Measurements from ENCODE around the gene PDE3A.
"Not testable (repeated sequence)": the region's sequence is repeated elsewhere in the genome, so short reads cannot be mapped to it uniquely, and the experiment has no call there.

Gene PDE3A

DNA sequence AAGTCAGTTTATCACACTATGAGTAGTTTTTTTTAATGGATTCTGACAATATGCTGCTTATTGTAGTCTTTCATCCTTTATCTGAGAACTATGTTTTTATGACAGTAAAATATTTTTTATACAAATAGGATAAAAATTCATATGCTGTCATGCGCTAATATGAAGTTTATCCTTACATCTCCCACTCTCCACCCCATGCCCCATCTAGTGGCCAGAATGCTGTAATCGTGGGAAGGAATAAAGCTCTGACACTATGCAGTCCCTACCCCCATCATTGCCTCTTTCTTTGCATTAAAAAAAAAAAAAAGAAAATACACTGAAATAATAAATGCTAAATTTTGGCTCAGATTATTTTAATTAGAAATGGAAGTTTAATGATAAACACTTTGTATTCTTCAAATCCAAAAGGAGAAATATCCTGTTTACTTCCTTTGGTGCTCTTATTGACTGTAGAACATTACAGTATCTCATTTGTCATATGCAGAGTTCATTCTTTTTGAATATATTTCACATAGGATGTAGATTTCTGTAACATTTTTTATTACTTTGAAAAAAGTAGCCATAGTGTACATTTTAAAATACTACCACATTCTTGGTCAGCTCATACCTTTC, 180.9 kb downstream of the PDE3A start:
- no peak for DNase-seq (ENCODE audit: low read depth in 3 of 3)

DNA sequence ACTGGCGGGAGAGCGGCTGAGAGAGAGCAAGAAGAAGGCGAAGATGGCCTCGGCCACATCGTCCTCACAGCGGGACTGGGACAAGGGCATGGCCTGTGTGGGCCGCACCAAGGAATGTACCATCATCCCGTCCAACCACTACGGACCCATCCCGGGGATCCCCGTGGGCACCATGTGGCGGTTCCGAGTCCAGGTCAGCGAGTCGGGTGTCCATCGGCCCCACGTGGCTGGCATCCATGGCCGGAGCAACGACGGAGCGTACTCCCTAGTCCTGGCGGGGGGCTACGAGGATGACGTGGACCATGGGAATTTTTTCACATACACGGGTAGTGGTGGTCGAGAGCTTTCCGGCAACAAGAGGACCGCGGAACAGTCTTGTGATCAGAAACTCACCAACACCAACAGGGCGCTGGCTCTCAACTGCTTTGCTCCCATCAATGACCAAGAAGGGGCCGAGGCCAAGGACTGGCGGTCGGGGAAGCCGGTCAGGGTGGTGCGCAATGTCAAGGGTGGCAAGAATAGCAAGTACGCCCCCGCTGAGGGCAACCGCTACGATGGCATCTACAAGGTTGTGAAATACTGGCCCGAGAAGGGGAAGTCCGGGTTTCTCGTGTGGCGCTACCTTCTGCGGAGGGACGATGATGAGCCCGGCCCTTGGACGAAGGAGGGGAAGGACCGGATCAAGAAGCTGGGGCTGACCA, 183.6 kb downstream of the PDE3A start:
- DNase-seq (ENCODE audit: low read depth in 3 of 3), result not testable (repeated sequence)

DNA sequence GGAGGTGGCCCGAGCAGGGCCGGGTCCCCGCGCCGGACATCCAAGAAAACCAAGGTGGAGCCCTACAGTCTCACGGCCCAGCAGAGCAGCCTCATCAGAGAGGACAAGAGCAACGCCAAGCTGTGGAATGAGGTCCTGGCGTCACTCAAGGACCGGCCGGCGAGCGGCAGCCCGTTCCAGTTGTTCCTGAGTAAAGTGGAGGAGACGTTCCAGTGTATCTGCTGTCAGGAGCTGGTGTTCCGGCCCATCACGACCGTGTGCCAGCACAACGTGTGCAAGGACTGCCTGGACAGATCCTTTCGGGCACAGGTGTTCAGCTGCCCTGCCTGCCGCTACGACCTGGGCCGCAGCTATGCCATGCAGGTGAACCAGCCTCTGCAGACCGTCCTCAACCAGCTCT, 184.2 kb downstream of the PDE3A start:
- not testable (repeated sequence) for DNase-seq (ENCODE audit: low read depth in 3 of 3)

DNA sequence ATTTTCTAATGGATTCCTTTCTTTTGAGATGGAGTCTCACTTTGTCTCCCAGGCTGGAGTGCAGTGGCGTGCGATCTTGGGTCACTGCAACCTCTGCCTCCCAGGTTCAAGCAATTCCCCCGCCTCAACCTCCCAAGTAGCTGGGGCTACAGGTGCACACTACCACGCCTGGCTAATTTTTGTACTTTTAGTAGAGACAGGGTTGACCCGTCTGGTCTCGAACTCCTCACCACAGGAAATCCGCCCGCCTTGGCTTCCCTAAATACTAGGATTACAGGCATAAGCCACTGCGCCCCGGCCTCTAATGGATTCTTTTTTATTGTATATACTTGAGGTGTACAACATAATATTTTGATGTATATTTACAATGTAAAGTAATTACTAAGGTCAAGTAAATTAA, 186.7 kb downstream of the PDE3A start:
- DNase-seq (ENCODE audit: low read depth in 3 of 3), result no peak

DNA sequence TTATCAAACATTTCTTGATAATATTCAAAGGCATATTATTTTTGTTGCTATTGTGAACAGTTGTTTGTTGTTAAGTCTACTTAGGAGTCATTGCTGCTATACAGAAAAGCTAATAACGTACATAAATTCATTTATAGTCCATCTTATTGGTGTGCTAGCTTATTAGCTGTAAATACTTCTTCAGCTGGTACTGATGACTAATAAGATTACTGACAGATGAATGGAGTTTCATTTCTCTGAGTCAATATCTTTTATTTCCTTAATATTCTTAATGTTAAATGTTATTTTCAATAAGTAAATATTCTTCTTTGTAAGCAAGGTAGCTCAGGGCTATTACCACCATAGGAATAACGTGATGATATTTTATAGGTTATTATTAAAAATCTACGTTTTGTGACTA, 187.4 kb downstream of the PDE3A start:
- DNase-seq (ENCODE audit: low read depth in 3 of 3), result no peak

DNA sequence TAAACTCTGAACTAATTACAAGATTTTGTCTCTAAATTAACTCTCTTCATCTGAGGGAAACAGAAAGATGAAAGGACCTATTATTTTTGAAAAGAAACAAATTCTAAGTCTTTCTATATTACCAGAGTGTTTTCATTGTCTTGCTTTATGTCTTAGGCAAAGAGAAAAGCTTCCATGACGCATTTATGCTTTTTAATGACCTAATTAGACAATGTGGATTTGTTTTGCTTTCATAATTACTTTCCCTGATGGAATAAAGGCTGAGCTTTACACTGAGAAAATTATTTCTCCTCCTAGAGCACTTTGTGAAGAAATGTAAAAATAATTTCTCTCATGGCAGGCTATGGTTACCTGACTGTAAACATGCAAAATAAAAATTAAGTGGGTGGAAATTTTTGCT, 188.8 kb downstream of the PDE3A start:
- DNase-seq (ENCODE audit: low read depth in 3 of 3), result no peak

DNA sequence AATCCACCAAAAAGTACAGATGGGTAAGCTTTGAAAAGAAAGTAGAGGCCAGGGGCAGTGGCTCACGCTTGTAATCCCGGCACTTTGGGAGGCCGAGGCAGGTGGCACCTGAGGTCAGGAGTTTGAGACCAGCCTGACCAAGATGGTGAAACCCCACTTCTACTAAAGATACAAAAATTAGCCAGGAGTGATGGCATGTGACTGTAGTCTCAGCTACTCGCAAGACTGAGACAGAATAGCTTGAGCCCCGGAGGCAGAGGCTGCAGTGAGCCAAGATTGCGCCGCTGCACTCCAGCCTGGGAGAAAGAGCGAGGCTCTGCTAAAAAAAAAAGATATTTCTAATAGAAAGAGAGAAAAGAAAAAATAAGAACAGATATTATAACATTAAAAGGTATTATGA, 192.6 kb downstream of the PDE3A start:
- no peak for DNase-seq (ENCODE audit: low read depth in 3 of 3)

DNA sequence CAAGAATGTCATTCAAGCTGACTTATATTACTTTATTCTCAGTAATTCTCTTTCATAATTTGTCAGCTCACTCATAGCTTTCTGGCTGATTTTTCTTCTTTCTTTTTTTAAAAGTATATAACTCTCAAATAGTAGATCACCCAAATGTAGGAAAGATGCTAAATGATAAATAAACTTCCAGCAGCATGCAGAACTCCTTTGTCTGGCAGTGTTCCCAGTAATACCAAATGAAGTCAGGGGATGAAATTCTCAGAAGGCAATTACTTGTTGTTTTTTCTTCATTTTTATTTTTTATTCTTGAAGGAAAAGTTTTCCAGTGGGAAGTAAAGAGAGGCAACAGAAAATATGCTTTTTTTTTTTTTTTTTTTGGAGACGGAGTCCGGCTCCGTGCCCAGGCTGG, 193.5 kb downstream of the PDE3A start:
- no peak for DNase-seq (ENCODE audit: low read depth in 3 of 3)

DNA sequence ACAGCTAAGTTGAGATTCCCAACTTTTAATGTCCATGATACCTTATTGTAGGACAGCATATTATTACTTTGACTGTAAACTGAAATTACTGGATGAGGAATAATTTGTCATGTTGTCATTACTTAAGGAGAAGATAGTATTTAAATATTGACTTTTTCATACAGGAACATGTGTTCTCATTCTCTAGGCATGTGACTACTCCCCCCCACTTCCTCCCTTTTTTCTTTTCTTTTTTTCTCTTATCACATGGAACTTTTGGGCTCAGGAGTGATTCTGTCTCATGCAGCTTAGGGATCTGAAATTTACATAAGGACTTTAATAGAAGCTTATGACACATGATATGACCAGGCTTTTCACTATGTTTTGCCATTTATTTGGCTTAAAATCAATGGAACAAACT, 199.1 kb downstream of the PDE3A start:
- DNase-seq (ENCODE audit: low read depth in 3 of 3), result no peak

DNA sequence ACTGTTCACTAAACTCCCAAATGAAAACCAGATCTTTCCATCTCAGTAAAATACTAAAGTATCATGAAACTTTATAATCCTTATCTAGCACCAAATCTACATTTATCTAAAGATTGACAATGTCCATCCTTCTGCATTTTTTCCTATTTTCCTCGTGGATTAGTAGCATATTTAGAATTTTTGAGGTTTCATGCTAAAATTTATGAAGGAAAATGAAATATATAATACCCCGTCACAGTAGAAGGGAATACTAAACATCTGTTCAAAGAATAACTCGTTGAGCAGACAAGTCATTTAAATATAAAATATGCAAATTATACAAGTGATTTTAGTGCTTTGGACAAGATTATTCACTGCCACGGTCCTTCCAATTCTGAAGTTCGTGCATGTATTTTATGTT, 204.1 kb downstream of the PDE3A start:
- DNase-seq (ENCODE audit: low read depth in 3 of 3), result no peak

DNA sequence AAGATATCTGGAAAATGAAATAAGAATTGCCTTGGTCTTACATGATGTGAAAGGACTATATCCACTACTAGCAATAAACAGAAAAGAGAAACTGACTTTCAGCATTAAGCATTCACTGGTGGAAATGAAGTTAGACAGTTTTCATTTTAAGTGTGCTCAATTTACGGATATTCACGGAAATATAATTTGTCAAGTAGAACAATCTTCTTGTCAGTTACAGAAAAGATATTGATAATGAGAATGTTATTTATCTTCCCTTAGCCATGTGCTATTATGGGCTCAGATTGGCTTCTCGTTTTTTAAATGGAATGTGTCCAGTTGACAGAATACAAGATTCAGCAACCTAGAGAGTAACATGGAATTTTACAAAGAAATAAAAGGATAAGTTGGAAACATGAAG, 208.2 kb downstream of the PDE3A start:
- DNase-seq (ENCODE audit: low read depth in 3 of 3), result no peak

DNA sequence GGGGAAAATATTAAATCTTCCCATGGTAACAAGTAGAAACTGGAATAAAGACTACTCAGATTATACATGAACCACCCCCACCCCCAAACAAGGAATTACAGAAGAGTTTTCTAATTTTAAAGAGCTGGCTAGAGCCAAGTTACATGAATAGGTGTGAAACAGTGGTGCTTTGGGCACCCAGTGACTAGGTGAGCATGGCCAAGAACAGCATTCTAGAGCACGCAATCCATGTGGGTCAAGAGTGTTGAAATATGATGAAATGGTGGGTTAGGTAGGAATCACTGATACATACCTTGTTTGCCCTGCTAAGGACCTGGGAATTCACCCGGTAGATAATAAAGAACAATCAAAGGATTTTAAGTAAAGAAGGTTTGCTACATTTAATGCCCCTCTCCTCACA, 208.7 kb downstream of the PDE3A start:
- DNase-seq (ENCODE audit: low read depth in 3 of 3), result no peak

DNA sequence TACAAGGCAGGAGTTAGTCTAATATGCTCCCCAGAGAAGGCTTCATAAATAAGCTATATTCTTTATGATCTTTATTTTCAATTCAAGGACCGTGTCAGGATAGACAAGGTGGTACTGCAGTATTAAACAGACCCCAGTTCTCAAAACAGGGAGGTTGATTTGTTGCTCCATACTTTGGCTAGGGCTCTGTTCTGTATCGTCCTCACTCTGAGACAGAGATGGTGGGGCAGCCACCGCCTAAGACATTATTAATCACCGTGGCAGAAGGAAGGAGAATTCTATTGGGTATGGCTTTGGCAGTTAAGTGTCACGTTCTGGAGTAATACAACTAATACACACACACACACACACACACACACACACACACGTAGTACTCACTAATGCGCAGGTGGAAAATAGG, 209.8 kb downstream of the PDE3A start:
- no peak for DNase-seq (ENCODE audit: low read depth in 3 of 3)

DNA sequence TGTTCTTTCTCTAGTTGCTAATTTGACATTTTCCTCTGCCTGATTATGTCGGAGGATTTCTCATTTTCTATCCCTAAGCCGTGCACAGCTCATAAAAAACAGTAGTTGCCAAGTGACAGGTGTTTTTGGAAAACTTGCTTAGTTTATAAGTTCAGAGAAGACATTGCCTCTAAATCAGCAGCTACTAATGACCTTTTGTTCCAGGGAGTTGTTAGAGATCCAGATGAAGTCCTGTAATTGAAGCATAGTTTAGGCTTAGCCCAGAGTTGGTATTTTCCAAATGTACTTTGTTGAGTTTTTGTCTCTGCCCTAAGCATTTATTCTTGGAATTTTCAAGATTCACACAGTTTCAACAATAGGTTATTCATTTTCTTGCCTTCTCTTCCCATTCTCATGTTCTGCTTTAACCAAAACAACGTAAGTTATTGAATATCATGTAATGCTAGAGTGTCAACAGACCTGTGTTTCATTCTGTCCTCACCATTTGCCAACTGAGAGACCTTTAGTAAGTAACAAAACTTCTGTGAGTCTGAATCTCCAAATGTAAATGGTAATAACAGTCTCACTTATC, 216.8 kb downstream of the PDE3A start:
- DNase-seq (ENCODE audit: low read depth in 3 of 3), result no peak

DNA sequence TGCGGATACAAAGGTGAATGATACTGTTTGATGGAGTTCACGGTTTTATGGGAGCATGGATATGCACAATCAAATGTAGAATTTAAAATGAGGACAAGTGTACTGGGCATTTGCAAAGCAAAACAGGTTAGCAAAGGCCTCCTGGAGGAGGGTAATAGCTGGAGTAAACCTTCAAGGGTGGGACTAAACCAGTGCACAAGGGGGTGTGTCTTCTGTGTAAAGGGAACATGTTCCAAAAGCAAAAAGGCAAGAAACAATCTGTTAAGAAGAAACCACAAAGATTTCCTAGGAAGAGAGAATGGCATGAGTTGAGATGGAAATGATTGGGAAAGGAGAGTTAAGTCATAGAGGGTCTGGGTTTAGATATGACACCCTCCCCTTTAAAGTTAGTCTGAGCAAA, 217.6 kb downstream of the PDE3A start:
- no peak for DNase-seq (ENCODE audit: low read depth in 3 of 3)

DNA sequence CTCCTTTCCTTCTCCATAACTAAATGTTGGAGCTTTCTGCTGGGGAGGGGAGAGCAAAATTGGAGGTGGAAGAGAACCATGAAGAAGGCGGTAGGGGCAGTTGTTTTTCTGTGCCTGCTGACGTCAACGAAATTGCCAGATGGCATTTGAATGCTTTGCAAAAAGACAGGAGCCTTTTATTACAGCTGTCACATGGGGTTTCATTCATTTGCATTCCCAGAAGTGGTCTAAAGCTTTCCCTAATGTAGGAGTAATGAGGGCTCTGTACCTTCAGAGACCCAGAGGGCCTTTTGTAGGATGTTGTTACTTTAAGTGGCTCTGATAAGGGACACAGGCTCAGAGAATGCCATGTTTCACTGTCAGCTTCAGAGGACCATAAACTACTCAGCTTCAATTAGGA, 219.7 kb downstream of the PDE3A start:
- no peak for DNase-seq (ENCODE audit: low read depth in 3 of 3)

DNA sequence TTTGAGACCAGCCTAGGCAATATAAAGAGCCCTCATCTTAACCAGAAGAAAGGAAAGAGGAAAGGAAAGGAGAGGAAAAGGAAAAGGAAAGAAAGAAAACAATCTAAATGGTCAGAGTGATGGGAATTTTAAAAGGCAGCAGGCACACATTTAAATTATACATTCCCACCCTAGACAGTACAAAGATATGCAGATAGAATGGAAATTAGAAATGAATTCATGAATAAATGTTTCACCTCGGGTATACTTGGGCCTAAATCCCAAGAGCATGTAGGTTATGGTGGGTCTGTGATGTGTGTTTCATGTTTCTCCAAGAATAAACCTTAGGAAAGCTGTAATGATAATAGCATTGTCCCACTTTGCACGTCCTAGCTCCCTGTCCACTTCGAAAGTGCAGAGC, 222.2 kb downstream of the PDE3A start:
- no peak for DNase-seq (ENCODE audit: low read depth in 3 of 3)

DNA sequence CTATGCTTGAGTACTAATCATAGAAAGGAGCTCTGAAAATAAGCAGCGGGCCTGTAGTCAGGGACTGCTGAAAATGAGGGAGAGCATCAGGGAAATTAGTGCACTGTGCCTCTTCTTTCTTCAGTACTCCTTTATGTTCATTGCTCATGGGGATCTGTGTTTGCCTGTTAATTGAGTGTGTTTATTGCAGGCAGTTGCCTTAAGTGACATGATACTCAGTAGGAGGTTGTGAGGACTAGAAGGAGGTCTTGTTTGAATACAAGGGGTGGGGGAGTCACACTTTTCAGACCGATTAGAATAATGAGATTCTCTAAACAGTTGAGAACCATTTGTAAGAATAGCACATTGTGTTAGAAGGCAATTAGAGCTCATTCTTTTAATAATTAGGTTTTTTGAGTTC, 224.2 kb downstream of the PDE3A start:
- DNase-seq (ENCODE audit: low read depth in 3 of 3), result no peak

DNA sequence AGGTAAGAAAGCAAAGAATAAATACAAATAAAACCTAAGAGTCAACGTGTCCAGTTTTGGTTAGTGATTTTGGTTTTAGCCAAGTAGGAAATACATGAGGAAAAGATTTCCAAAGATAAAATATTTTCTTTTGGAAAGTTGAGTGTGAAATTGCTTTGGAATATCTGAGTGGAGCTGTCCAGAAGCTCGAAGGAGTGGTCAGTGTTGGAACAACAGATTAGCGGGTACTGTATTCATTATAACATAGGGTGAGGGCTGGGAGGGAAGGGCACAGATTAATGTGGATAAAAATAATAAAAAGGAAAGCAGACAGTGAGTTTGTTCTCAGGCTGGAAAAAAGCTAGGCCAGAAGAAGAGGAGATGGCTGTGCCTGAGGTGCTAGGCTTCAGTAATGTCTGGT, 225.3 kb downstream of the PDE3A start:
- no peak for DNase-seq (ENCODE audit: low read depth in 3 of 3)

DNA sequence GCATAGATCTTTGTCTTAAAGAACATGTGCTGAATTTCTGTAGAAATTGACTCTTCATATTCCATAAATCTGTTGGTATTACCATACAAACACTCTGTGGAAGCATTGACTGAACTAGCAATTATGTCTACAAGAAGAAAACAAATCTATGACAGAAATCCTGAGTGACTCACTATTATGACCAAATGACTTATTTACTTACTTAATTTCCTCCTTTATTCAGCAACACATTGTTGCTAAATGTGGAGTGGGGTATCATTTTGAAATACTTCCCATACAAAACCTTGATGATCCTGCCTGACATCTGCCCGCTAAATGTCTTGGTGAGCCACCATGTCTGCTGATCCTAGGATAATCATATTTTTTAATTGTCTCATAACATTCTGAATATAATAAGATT, 227.7 kb downstream of the PDE3A start:
- no peak for DNase-seq (ENCODE audit: low read depth in 3 of 3)

DNA sequence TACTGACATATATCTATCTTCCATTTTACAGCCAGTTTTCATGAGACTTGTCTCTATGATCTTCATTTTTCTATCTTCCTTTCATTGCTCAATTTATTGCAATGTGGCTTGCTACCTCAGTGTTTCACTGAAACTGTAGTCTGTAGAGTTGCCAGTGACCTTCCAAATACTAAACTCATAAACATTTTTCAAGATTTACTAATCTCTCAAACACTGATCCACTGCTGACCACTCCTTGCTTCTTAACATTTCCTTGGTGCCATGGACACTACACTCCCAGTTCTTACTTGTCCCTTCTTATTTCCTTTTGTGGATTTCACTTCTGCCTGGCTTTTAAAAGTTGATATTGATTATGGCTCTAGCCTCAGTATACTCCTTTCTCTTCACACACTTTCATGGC, 231.4 kb downstream of the PDE3A start:
- DNase-seq (ENCODE audit: low read depth in 3 of 3), result no peak

DNA sequence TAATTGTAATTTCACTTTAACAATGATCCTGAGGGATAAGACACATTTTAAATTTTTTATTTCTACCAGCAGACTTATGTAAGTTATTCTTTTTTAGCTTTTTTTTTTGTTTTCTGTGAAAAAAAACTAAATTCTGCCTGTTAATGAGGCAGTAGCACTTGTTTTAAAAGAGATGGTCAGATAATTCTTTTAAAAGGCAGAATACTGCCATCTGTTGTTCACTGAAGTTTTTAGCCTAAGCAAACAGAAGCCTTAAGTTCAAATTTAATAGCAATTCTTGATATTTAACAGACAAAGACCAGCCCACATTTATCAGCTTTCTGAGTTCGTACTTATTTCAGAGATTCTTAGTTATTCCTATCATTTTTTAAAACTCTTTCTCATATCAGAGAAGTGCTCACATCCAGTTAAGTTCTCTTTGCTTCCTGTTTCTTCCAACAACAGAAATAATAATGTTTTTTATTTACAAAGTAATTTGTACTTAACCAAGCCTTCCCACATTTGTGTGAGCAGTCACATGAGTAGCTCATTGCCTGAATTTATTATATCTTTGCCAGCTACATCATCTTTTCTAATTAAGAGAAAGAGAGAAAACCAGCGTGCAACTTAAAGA, 233.4 kb downstream of the PDE3A start:
- DNase-seq (ENCODE audit: low read depth in 3 of 3), result no peak

All from stimulated activated CD4-positive, alpha-beta T cell treated with anti-CD3 and anti-CD28 coated beads, TNF-alpha, amount 100 ng/mL, for 24 hours (primary cell).